Heart right ventricle (tissue), 16 donors: Measurements from ENCODE around the gene KIF5C. TPM values are rescaled to one million over a fixed set of nuclear protein-coding genes. Genes with fewer than 3 reads are reported as not detected.
A peak's percentile ranks its signal among the peaks of the same experiment; 100 is the strongest.

Experiments used
- ATAC-seq, 8 donors: fragments of 200-7000 bp; cut with Tn5 transposase; one replicate each; pipeline ENCODE4 v1.9.1; 2020; ENCODE audit warnings: mild to moderate bottlenecking in 8 of 8, moderate library complexity in 8 of 8, moderate number of reproducible peaks in 1 of 8
- DNase-seq, 2 donors: peaks; one replicate each; pipeline ENCODE4 v3.0.0-alpha.2; 2020
- H3K27ac ChIP-seq, 10 donors: fragments of 200-600 bp; sonication (generic) in 2 of 10; one replicate each; pipeline versions ENCODE4 v1.5.0 to v1.8.0; 2020 to 2022; ENCODE audit warnings: mild to moderate bottlenecking in 3 of 10
- H3K27me3 ChIP-seq, 7 donors: fragments of 200-600 bp; one replicate each; pipeline ENCODE4 v1.8.0; 2021 to 2022; ENCODE audit warnings: mild to moderate bottlenecking in 2 of 7
- H3K36me3 ChIP-seq, 9 donors: fragments of 200-600 bp; sonication (generic) in 1 of 9; one replicate each; pipeline versions ENCODE4 v1.5.0 to v1.8.0; 2020 to 2022; ENCODE audit warnings: mild to moderate bottlenecking in 2 of 9
- H3K4me1 ChIP-seq, 9 donors: fragments of 200-600 bp; sonication (generic) in 1 of 9; one replicate each; pipeline versions ENCODE4 v1.5.0 to v1.8.0; 2020 to 2022; ENCODE audit warnings: mild to moderate bottlenecking in 4 of 9
- H3K4me3 ChIP-seq, 10 donors: fragments of 200-600 bp; sonication (generic) in 2 of 10; one replicate each; pipeline versions ENCODE4 v1.5.0 to v1.8.0; 2020 to 2022; ENCODE audit warnings: mild to moderate bottlenecking in 7 of 10, moderate library complexity in 2 of 10
- H3K9me3 ChIP-seq, 11 donors: fragments of 200-600 bp in 10 of 11; sonication (generic) in 2 of 11; one replicate each; pipeline versions ENCODE4 v1.5.0 to v1.8.0; 2013 to 2022; ENCODE audit warnings: mild to moderate bottlenecking in 2 of 11, control low read depth in 1 of 11, moderate library complexity in 1 of 11
- WGBS, 2 donors: extraction: QIAGEN DNeasy Blood & Tissue Kit; methylation state at CpG; one replicate each; pipeline ENCODE4 v1.1.7; 2013; ENCODE audit warnings: inconsistent platforms in 1 of 2; 5-methylcytosine and 5-hydroxymethylcytosine counted together
- intact Hi-C, 10 donors: fragments of 100-400 bp; cut with DNase I; formaldehyde crosslinking; loops; one replicate each; pipeline versions ENCODE4 v1.11.1 to v1.14.2; 2022
- polyA plus RNA-seq, 2 donors: library from polyadenylated mRNA; stranded (reverse); fragments of 200-250 nt; gene quantifications; one replicate each; pipeline ENCODE4 v1.2.3, GENCODE V29; 2013
- total RNA-seq, 10 donors: library from RNA; stranded (reverse); fragmentation: NEBNext Ultra II Directional in 3 of 10; extraction: Animal tissue kit (Norgen Biotek cat#: 25700) in 3 of 10; gene quantifications; one replicate each; pipeline versions ENCODE4 v1.2.1 to v1.2.4, GENCODE V29; 2021 to 2023
- TF ChIP-seq, protein P1 (sequence below), 9 donors: fragments of 200-600 bp; sonication (generic) in 2 of 9; IDR thresholded peaks; one replicate each; pipeline versions ENCODE4 v1.5.0 to v1.8.0; 2021 to 2022; ENCODE audit warnings: antibody characterized with exemption in 9 of 9, mild to moderate bottlenecking in 5 of 9, moderate library complexity in 1 of 9
- donor health status: Arrhythmogenic right ventricular cardiomyopathy.
- donor health status: ischemic (EF 13 %, LVEDD 7.1; RV severe dilation, severe dysfunction).
- donor health status: healthy with polysubstance abuse.
- donor health status: DM: no; HTN: yes; CAD: no.
- donor health status: DM: no; HTN: no; CAD: no.
- donor health status: ischemic (EF 25% LVEDD 6.9; RV normal size, moderate dysfunction).
- donor health status: ischemic (EF 25% LVEDD 5.7; RV mildly dilated, moderate dysfunction).
- donor health status: healthy.
- donor health status: DM: yes; HTN: yes; CAD: no.
- donor health status: Ischemic cardiomyopathy.
- donor health status: ischemic (EF 35%, LVEDD 5.7; RV mildly dilated, moderate dysfunction).
- donor health status: nonischemic (EF 11% LVEDD 7.7; RV severe dilation, severe dysfunction).
- donor health status: DM: yes; HTN: yes; CAD: no.
- donor health status: PGD.
- donor health status: ischemic (EF 29% LVEDD 5.4; RV normal size, mild dysfunction).
- donor health status: nonischemic (EF 23%, LVEDD 6.1; RV moderate dilation, normal function).

KIF5C gene
- total and polyA plus RNA-seq, 12 donors, result 0.21 to 0.94 (median 0.42) TPM

DNA sequence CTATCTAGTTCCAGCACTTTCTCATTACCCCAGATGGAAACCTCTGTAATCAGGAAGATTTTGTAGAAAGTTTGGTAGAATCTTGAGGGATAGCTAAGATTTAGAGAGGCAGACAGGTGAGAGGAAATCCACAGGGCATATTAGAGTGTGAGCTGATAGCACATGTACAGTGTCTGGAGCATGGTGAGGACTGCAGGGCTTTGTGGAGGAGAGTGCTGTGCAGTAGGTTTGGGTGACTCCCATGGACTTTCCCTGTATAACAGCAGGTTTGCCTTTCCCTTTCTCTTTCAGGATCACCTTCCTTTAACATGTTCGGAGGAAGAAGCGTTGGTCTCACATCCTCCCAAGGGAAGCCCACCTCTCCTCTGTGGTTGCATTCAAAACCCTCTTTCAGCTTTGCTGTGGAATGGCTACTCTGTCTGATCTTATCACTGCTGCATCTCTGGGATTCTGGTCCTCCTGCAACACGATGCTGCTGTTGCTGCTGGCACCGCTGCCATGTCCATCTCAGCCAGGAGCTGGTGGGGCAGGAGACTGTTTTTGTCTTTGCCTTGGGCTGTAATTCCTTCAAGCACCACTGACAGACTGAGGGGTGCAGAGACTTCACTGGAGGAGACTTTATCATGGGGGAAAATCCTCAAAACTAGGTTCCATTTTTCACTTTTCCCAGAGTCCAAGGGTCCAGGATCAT lies 7.8 kb upstream of the KIF5C start:
- intact Hi-C loops, result no loop called here
- 58 to 73% methylated on average over 4 of the region's 4 CpGs for WGBS, 2 donors
- no peak overlapping the region for H3K27ac ChIP-seq
- peaks cover 4 to 49% (median 17%) of the 10 kb centered on the region in 7 donors for H3K27me3 ChIP-seq
- TF ChIP-seq, protein P1, sequence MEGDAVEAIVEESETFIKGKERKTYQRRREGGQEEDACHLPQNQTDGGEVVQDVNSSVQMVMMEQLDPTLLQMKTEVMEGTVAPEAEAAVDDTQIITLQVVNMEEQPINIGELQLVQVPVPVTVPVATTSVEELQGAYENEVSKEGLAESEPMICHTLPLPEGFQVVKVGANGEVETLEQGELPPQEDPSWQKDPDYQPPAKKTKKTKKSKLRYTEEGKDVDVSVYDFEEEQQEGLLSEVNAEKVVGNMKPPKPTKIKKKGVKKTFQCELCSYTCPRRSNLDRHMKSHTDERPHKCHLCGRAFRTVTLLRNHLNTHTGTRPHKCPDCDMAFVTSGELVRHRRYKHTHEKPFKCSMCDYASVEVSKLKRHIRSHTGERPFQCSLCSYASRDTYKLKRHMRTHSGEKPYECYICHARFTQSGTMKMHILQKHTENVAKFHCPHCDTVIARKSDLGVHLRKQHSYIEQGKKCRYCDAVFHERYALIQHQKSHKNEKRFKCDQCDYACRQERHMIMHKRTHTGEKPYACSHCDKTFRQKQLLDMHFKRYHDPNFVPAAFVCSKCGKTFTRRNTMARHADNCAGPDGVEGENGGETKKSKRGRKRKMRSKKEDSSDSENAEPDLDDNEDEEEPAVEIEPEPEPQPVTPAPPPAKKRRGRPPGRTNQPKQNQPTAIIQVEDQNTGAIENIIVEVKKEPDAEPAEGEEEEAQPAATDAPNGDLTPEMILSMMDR (IDR thresholded peaks at IDR 0.05), result no peak
- no peak for DNase-seq
- H3K4me1 ChIP-seq, result no peaks in the 10 kb centered on the region
- no peak overlapping the region for H3K4me3 ChIP-seq
- ATAC-seq, result no peak
- no peaks in the 10 kb centered on the region for H3K36me3 ChIP-seq
- no peaks in the 10 kb centered on the region for H3K9me3 ChIP-seq

DNA sequence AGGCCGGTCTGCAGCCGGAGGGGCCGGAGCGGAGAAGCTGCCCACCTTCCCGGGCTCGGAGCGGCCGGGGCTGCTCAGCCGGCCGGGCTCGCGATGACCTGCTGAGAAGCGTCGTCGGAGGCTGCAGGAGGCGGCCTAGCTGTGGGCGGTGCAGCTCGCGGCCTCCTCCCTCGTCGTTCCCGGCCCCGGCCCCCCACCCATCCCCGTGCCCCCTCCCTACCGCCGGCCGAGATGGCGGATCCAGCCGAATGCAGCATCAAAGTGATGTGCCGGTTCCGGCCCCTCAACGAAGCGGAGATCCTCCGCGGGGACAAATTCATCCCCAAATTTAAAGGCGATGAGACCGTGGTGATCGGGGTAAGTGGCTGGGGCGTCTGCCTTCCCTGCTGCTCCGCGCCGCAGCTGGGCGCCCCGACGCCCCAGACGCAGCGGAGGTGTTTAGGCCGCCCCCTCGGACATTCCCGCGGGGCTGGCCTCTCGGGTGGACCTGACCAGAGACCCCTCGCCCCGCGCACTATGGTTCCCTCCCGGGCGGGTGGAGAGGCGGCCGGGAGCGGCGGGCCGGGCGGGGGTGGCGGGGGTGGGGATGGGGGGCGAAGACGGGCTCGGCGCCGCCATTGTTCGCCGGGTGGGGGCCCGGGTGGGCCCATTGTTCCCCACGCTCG lies 492 bp downstream of the KIF5C start:
- peaks cover 13 to 26% (median 21%) of the 10 kb centered on the region in 9 donors for H3K4me1 ChIP-seq
- H3K27me3 ChIP-seq, result peaks cover 23 to 87% (median 42%) of the 10 kb centered on the region in 7 donors
- no peak for DNase-seq
- ATAC-seq, result peak in 2 of 8 donors; percentile 16 to 20
- TF ChIP-seq, protein P1 (IDR thresholded peaks at IDR 0.05), result no peak
- WGBS, 2 donors, result 1% methylated on average over 44 to 74 of the region's 74 CpGs
- H3K27ac ChIP-seq, result no peak overlapping the region
- intact Hi-C loops, result no loop called here
- H3K36me3 ChIP-seq, result no peaks in the 10 kb centered on the region
- peak overlapping the region; percentile 32 to 67 (median 54) for H3K4me3 ChIP-seq
- peaks cover 0 to 5% (median 0%) of the 10 kb centered on the region in 11 donors for H3K9me3 ChIP-seq

DNA sequence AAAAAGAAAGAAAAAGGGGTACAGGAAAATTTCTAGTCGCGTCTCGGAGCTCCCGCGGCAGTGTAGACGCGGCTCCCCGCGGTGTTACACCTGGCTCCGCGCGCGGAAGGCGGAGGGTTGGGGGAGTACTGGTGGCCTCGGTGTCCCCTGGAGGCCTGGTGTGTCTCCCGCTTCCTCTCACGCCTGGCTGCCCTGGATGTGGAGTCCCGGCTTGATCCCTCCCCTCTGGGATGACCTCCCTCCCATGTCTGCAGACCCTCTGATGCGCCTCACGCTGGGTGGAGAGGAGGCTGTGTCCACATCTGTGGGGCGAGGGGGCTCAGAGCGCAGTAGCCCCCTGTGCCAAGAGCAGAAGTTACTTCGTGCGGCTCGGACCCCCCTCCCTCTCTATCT lies 1.2 kb downstream of the KIF5C start:
- peaks cover 23 to 84% (median 42%) of the 10 kb centered on the region in 7 donors for H3K27me3 ChIP-seq
- 2% methylated on average over 25 of the region's 25 CpGs for WGBS, 2 donors

More for the DNA sequence above, 1.2 kb downstream of the KIF5C start:
- Histone ChIP-seq H3K36me3 (no peaks in the 10 kb centered on the region), H3K27ac (no peak overlapping the region), H3K4me1 (peaks cover 13 to 26% (median 21%) of the 10 kb centered on the region in 9 donors), H3K4me3 (peak overlapping the region in 9 of 10 donors; percentile 43 to 67 (median 55)), H3K9me3 (peaks cover 0 to 12% (median 0%) of the 10 kb centered on the region in 11 donors)
- DNase-seq, result no peak
- intact Hi-C loops, result no loop called here
- ATAC-seq, result peak in 1 of 8 donors; percentile 28
- TF ChIP-seq, protein P1 (IDR thresholded peaks at IDR 0.05), result no peak
